Right renal pelvis (tissue), 4 donors: ENCODE results near the gene WWC1. TPM values are rescaled to one million over a fixed set of nuclear protein-coding genes. Genes with fewer than 3 reads are reported as not detected.

ENCODE experiments used
- DNase-seq, 4 donors: peaks; one replicate each; pipeline ENCODE4 v3.0.0-alpha.2; 2013; ENCODE audit warnings: low read depth in 4 of 4, low spot score in 3 of 4, missing footprints in 1 of 4
- polyA plus RNA-seq, 4 donors: library from polyadenylated mRNA; unstranded; fragments of 120-200 nt; gene quantifications; one replicate each; pipeline ENCODE4 v1.2.1, GENCODE V29; 2013; ENCODE audit not compliant: insufficient read length in 4 of 4

WWC1 gene
- polyA plus RNA-seq, 4 donors, result 78.3 to 93.0 (median 82.7) TPM

DNA sequence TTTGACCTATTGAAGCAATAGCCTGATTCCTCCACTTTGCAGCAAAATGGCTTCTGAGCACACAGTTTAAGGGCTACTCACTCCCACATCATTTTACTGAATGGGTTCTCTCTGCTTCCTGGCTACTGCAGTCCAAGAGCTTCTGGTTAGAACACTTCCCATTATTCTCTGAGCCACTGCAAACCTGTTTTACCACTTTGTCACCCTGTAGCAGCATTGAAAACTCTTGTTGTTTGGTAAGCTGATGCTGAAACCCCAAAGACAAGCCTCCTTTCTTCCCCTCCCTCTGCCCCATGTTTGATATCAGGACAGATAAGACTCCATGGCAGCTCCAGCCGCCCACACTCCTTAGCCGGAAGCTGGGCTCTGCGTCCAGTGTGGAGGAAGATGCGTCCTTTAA lies 110.4 kb downstream of the WWC1 start:
- peak in 3 of 4 donors; percentile 12 to 27 (median 18) for DNase-seq

- DNase-seq, result no peak
Observed at GRCh38 chr5:168404365-168404764, 112.9 kb downstream of the WWC1 start.

GRCh38 chr5:168407211-168407610 lies 115.8 kb downstream of the WWC1 start:
- DNase-seq, result no peak

- DNase-seq, result peak in 1 of 4 donors; percentile 7
Observed at GRCh38 chr5:168408561-168409305, 117.3 kb downstream of the WWC1 start.

DNA sequence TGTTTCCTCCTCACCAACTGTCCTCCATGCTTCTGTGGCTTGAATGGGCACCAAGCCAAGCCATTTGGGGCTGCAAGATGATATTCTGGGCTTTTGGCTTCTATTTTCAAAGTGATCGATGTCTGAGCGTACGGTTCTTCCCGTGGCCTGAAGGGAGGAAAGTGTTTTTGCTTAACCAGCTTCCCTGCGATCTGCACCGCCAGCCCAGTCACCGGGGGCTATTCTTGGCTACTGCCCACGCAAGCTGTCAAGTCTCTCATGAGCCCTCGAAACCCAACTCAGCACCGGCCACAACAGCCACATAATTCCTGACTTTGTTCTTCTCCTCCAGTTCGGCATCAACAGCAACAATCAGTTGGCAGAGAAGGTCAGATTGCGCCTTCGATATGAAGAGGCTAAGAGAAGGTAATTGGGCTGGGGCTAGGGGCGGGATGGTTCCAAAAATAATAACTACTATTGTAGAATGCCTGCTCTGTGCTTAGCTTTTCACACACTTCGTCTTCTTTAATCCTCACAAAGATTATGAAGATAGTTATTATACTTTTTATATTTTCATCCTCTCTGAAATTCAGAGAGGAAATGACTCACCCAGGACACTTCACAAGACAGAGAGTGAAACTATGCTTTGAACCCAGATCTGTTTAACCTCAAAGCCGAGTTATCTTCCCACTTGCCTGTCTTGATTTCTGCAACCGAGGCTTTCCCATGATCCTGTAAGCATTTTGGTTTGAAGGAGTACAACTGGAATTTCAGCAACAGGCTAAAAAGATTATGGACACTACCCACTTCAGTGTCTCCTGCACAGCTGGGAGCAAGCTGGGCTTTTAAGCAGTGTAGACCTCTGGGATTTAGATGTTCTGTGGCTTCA lies 118.4 kb downstream of the WWC1 start:
- DNase-seq, result no peak

DNA sequence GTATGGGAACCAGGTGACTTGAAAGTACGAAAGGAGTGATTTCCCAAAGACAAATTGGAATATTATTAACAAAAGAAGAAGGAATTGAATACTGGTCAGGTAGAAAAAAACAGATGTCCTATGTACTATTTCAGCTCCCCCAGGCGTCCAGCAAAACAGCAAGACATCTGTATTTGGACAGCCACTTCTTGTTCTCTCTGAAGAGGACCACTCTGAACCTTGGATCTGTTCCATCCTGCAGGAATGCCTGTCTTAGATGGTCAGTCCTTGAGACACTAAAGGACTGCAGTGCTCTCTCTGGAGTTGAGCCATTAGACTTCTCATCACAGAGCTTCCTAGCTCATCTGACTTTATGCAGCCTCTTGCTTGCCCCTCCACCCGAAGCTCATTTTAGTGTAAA lies 120.4 kb downstream of the WWC1 start:
- no peak for DNase-seq

GRCh38 chr5:168413062-168413461 lies 121.6 kb downstream of the WWC1 start:
- DNase-seq, result no peak

DNA sequence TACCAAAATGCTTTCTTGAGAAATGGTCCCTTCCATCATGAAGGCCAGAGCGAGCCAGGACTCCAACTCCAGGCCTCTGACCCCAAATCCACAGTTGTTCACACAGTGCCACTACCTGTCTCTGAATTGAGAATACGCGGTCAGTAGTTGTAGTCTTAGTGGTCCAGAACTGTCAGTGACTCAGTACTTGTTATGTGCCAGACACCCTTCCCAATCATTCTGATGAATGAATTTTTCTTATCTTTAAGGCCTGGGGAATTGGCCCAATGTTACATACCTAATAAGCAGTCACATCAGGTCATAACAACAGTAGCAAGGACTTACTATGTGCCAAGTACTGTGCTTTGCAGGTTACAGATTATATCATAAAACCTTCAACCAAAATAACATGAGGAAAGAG lies 122.2 kb downstream of the WWC1 start:
- no peak for DNase-seq

DNA sequence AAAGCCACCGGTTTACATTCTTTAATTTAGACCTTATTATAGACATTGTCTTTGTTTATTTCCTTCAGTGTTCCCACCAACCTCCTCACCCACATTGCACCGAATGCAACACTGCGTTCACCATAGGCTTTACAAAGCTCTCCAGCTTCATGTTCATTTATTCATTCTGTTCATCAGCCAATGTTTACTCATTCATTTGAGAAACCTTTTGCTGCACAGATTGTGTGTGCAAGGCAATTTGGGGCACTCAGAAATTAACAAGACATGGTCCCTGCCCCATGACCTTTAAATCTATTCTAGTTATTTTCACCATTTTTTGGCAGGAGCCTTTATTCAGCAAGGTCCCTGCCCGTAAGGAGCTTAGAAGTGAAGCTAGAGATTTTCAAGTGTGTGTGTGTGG lies 124.0 kb downstream of the WWC1 start:
- DNase-seq, result no peak

DNA sequence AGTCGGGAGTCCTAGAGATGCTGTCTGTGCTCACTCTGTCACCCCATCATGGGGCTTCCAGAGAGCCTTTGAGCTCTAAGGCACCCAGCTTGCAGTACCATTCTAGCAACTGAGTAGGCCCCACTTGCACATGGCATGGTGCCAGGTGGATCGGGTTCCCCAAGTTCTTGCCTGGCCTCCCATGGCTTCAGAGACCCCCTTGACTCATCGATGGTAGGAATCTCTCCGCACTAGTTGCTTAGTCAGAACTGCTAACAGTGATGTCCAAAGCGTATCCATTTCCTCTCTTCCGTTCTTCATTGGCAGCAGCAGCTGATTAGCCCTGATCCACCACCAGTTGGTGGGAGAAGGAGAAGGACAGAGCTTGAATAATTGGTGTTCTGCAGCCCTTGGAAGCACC lies 124.5 kb downstream of the WWC1 start:
- no peak for DNase-seq

GRCh38 chr5:168417731-168418429 lies 126.4 kb downstream of the WWC1 start:
- DNase-seq, result no peak

DNA sequence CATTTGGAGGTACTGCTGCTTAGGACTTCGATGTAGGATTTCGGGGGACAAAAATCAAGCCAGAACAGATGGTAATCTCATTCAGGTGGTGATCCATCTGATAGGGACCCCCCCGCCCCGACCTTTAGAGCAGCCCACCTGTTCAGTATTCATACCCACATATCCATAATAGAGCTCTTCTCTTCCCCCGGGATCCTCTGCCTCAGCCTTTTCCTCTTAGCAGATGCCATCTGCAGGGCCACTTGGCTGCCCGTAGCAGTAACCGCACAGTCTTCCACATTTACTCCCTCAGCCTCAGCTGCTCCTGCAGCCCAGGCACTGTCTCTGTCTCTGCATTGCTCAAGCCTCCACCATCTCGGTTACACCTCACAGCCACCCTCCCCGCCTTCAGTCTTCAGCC lies 129.0 kb downstream of the WWC1 start:
- no peak for DNase-seq

DNA sequence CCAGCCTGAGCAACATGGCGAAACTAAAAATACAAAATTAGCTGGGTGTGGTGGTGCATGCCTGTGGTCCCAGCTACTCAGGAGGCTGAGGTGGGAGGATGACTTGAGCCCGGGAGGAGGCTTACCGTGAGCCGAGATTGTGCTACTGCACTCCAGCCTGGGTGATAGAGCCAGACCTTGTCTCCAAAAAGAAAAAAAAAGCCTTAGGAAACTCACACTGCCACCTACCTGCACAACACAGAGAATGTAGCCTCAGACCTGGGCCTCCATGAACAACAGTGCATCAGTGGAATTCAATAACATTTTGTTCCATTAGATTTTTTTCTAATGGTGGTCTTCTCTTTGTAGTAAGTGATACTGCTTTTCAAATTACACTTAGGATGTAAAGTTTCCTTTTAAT lies 131.0 kb downstream of the WWC1 start:
- no peak for DNase-seq

GRCh38 chr5:168423478-168423877 lies 132.0 kb downstream of the WWC1 start:
- no peak for DNase-seq

DNA sequence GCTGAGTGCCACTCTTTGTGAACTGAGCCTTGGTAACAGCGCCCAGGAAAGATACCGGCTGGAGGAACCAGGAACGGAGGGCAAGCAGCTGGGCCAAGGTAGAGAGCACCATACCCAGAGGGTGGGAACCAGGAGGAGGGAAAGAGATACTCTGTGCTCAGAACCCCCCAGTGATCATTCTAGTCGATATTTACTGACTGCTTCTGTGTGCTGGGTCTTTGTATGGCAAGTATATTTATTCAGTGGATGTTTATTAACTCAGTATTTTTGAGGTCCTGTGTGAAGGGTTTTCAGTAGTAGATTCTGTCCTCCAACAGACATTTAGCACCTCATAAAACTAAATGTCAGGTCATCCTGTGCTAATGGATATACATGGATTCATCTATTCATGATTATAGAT lies 132.5 kb downstream of the WWC1 start:
- no peak for DNase-seq

DNA sequence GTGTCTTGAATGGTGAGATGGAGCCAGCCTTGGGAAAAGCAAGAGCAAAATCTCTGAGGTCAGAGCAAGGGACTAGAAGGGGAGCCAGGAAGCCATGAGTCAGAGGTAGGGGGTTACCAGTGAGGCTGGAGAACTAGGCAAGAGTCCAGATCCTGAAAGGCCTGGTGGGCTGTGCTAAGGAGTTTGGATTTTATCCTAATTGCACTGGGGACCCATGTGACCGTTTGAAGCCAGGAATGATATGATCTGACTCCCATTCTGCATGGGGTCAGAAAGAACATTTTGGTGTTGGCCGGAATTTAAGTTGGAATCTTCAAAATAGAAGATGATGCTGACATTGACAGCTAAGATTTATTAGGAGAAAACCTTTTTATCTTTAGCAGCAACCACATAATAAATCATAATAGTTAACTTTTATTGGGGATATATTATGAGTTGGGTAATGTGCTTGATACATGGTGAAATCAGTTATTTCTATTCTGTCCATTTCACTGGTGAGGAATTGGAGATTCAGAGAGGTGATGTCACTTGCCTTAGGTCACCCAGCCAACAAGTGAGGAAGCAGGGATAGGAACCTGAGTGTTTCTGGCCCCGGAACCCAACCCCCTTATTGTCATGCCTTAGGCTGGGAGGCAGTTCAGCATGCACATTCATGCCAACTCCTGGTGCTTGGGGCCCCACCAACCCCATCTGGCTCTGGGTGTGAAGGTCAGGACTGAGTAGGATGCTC lies 133.3 kb downstream of the WWC1 start:
- no peak for DNase-seq

- DNase-seq, result no peak
Observed at GRCh38 chr5:168426007-168426863, 134.8 kb downstream of the WWC1 start.

GRCh38 chr5:168426864-168427172 lies 135.4 kb downstream of the WWC1 start:
- DNase-seq, result no peak

DNA sequence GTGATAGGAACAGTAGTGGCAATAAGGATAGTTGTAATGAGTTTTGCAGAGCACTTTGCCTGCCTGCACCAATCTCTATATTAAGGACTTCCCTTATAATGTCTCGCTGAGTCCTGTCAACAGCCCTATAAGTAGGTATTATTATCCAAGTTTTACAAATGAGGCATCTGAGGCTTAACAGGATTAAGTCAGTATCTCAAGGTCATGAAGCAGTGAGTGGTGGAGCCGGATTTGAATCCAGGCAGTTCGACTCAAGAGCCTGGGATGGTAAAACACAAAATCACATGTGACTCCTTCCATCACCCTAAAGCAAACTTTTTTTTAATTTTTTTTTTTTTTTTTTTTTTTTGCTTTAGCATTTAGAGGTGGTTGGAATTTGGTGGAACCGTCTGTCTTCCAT lies 135.8 kb downstream of the WWC1 start:
- DNase-seq, result no peak

DNA sequence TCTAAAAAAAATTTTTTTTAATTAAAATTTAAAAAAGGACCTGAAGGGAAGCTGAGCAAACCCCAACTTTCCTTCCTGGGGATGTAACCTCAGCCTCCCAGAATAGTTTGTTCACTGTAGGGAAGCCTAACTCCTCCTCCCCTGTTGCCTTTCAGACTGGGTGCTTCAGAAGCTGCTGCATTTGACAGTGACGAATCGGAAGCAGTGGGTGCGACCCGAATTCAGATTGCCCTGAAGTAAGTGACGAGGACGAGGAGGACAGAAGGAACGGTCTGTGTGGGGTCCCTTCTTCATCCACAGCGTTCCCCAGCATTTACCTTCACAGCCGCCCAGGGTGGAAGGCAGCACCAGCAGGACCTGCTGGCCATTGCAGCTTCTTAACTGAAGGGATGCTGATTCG lies 137.1 kb downstream of the WWC1 start:
- DNase-seq, result no peak
